Activated CD4-positive, alpha-beta T cell treated with anti-CD3 and anti-CD28 coated beads for 36 hours (primary cell): ENCODE results near the gene TNFSF8. TPM values are rescaled to one million over a fixed set of nuclear protein-coding genes. Genes with fewer than 3 reads are reported as not detected.
A peak's percentile ranks its signal among the peaks of the same experiment; 100 is the strongest.

Experiments
- ATAC-seq: fragments of 200-7000 bp; cut with Tn5 transposase; one replicate; pipeline ENCODE4 v1.10.0; 2021; ENCODE audit warnings: mild to moderate bottlenecking, moderate library complexity
- CTCF ChIA-PET: fragments of 350-600 bp; sonication (Branson Sonifier 250); formaldehyde crosslinking; loops from one replicate; lab custom pipeline; 2021; ENCODE audit warnings: antibody characterized with exemption; lab: Charles Lee
- POLR2A ChIA-PET: fragments of 350-600 bp; sonication (Branson Sonifier 250); formaldehyde crosslinking; loops from one replicate; lab custom pipeline; 2021; ENCODE audit warnings: antibody characterized with exemption, inconsistent platforms; lab: Charles Lee
- DNase-seq: peaks from one replicate; pipeline ENCODE4 v3.0.0-alpha.2; 2020
- H3K27ac Mint-ChIP-seq: one replicate; pipeline ENCODE4 v1.8.0; 2021; ENCODE audit warnings: mixed read lengths
- H3K27me3 Mint-ChIP-seq: one replicate; pipeline ENCODE4 v1.8.0; 2021; ENCODE audit warnings: mixed read lengths
- H3K36me3 Mint-ChIP-seq: one replicate; pipeline ENCODE4 v1.8.0; 2021; ENCODE audit warnings: low read depth, mixed read lengths
- H3K4me1 Mint-ChIP-seq: one replicate; pipeline ENCODE4 v1.8.0; 2021; ENCODE audit warnings: mixed read lengths
- H3K4me3 Mint-ChIP-seq: one replicate; pipeline ENCODE4 v1.8.0; 2021; ENCODE audit warnings: mild to moderate bottlenecking, moderate library complexity, mixed read lengths
- H3K9me3 Mint-ChIP-seq: one replicate; pipeline ENCODE4 v1.8.0; 2021; ENCODE audit warnings: low read depth, mixed read lengths
- intact Hi-C, 2 experiments: fragments of 100-400 bp; cut with DNase I in 1 of 2; cut with micrococcal nuclease in 1 of 2; formaldehyde crosslinking; loops; one replicate each; pipeline versions ENCODE4 v1.14.2 to v1.15.1; 2022 to 2024; cut with DNase I, micrococcal nuclease
- total RNA-seq, 2 experiments: library from RNA; stranded (reverse); gene quantifications; one replicate each; pipeline ENCODE4 v1.2.3, GENCODE V29; 2021

Gene TNFSF8
- total RNA-seq, 2 experiments from 2014 or later = 42.3 to 48.2 TPM

GRCh38 chr9:114883709-114884108 lies 46.7 kb downstream of the TNFSF8 start:
- H3K4me1 Mint-ChIP-seq = peaks cover 13% of the 10 kb centered on the region
- POLR2A ChIA-PET = no interaction called here
- CTCF ChIA-PET = no interaction called here
- DNase-seq (no peak), ATAC-seq (peak; percentile 60)
- H3K27me3 Mint-ChIP-seq = no peaks in the 10 kb centered on the region
- H3K27ac Mint-ChIP-seq = no peak overlapping the region
- H3K9me3 Mint-ChIP-seq = peaks cover 8% of the 10 kb centered on the region
- no peak overlapping the region for H3K4me3 Mint-ChIP-seq
- intact Hi-C loops = no loop called here
- peaks cover 10% of the 10 kb centered on the region for H3K36me3 Mint-ChIP-seq

- ChIA-PET CTCF (interaction anchor here (0.9 kb wide), 1 partner anchor 8 kb away, joined by 3 read pairs; no protein-coding TSS in a partner anchor), POLR2A (no interaction called here)
- Mint-ChIP-seq H3K27ac (no peak overlapping the region), H3K9me3 (peaks cover 16% of the 10 kb centered on the region), H3K4me1 (peaks cover 9% of the 10 kb centered on the region), H3K27me3 (no peaks in the 10 kb centered on the region), H3K36me3 (peaks cover 20% of the 10 kb centered on the region), H3K4me3 (no peak overlapping the region)
- intact Hi-C loops = no loop called here
- no peak for ATAC-seq
- no peak for DNase-seq
Measured at GRCh38 chr9:114880291-114880745, 50.1 kb downstream of the TNFSF8 start.

- CTCF ChIA-PET = interaction anchor here (0.6 kb wide), 1 partner anchor 74 kb away, joined by 3 read pairs; the partner anchor contains the start of gene TNFSF15
- H3K36me3 Mint-ChIP-seq = peaks cover 18% of the 10 kb centered on the region
- no peak overlapping the region for H3K4me3 Mint-ChIP-seq
- POLR2A ChIA-PET = no interaction called here
- H3K4me1 Mint-ChIP-seq = peaks cover 9% of the 10 kb centered on the region
- intact Hi-C loops = no loop called here
- DNase-seq = no peak
- no peak for ATAC-seq
- no peak overlapping the region for H3K27ac Mint-ChIP-seq
- peaks cover 22% of the 10 kb centered on the region for H3K9me3 Mint-ChIP-seq
- H3K27me3 Mint-ChIP-seq = no peaks in the 10 kb centered on the region
Measured at GRCh38 chr9:114878879-114879564, 51.4 kb downstream of the TNFSF8 start.

- CTCF ChIA-PET = interaction anchor here (0.7 kb wide), 1 partner anchor 20 kb away, joined by 3 read pairs; no protein-coding TSS in a partner anchor
Measured at GRCh38 chr9:114869845-114870244, 60.5 kb downstream of the TNFSF8 start.

GRCh38 chr9:114869378-114869777 lies 61.0 kb downstream of the TNFSF8 start:
- CTCF ChIA-PET = interaction anchor here (0.6 kb wide), 1 partner anchor 54 kb away, joined by 4 read pairs; no protein-coding TSS in a partner anchor
- intact Hi-C loops = no loop called here
- Mint-ChIP-seq H3K36me3 (peaks cover 20% of the 10 kb centered on the region), H3K4me3 (no peak overlapping the region), H3K27me3 (no peaks in the 10 kb centered on the region), H3K27ac (no peak overlapping the region), H3K4me1 (peaks cover 20% of the 10 kb centered on the region), H3K9me3 (peaks cover 27% of the 10 kb centered on the region)
- POLR2A ChIA-PET = no interaction called here
- no peak for DNase-seq
- no peak for ATAC-seq

More at GRCh38 chr9:114869845-114870244, 60.5 kb downstream of the TNFSF8 start:
- H3K27me3 Mint-ChIP-seq = no peaks in the 10 kb centered on the region
- peaks cover 31% of the 10 kb centered on the region for H3K9me3 Mint-ChIP-seq
- ATAC-seq (no peak), DNase-seq (peak; percentile 23)
- intact Hi-C loops = no loop called here
- H3K36me3 Mint-ChIP-seq = peaks cover 20% of the 10 kb centered on the region
- peak overlapping the region; percentile 13 for H3K27ac Mint-ChIP-seq
- POLR2A ChIA-PET = no interaction called here
- peaks cover 20% of the 10 kb centered on the region for H3K4me1 Mint-ChIP-seq
- no peak overlapping the region for H3K4me3 Mint-ChIP-seq

GRCh38 chr9:114867327-114867726 lies 63.1 kb downstream of the TNFSF8 start:
- H3K4me1 Mint-ChIP-seq = peaks cover 23% of the 10 kb centered on the region

GRCh38 chr9:114864471-114864870 lies 65.9 kb downstream of the TNFSF8 start:
- intact Hi-C loops = no loop called here
- Mint-ChIP-seq H3K9me3 (peaks cover 8% of the 10 kb centered on the region), H3K4me3 (no peak overlapping the region), H3K27ac (no peak overlapping the region), H3K4me1 (peaks cover 22% of the 10 kb centered on the region), H3K27me3 (no peaks in the 10 kb centered on the region), H3K36me3 (peaks cover 8% of the 10 kb centered on the region)
- ChIA-PET CTCF (interaction anchor here (0.7 kb wide), 1 partner anchor 36 kb away, joined by 3 read pairs; no protein-coding TSS in a partner anchor), POLR2A (no interaction called here)
- ATAC-seq = no peak
- DNase-seq = no peak

More at GRCh38 chr9:114867327-114867726, 63.1 kb downstream of the TNFSF8 start:
- no peak overlapping the region for H3K4me3 Mint-ChIP-seq
- ChIA-PET POLR2A (interaction anchor here (0.8 kb wide), 1 partner anchor 62 kb away, joined by 4 read pairs; no protein-coding TSS in a partner anchor), CTCF (interaction anchor here (1.1 kb wide), 1 partner anchor 147 kb away, joined by 3 read pairs; no protein-coding TSS in a partner anchor)
- H3K27me3 Mint-ChIP-seq = no peaks in the 10 kb centered on the region
- ATAC-seq = no peak
- DNase-seq = no peak
- peaks cover 18% of the 10 kb centered on the region for H3K9me3 Mint-ChIP-seq
- intact Hi-C loops = no loop called here
- H3K27ac Mint-ChIP-seq = no peak overlapping the region
- peaks cover 17% of the 10 kb centered on the region for H3K36me3 Mint-ChIP-seq

- Mint-ChIP-seq H3K27ac (no peak overlapping the region), H3K9me3 (peaks cover 9% of the 10 kb centered on the region), H3K27me3 (peaks cover 3% of the 10 kb centered on the region), H3K4me1 (peaks cover 15% of the 10 kb centered on the region), H3K36me3 (peaks cover 3% of the 10 kb centered on the region), H3K4me3 (no peak overlapping the region)
- ChIA-PET POLR2A (no interaction called here), CTCF (interaction anchor here (1.4 to 1.5 kb wide), 2 partner anchors 30 to 48 kb away, joined by 3 read pairs; no protein-coding TSS in a partner anchor)
- intact Hi-C loops = no loop called here
- ATAC-seq (no peak), DNase-seq (no peak)
Measured at GRCh38 chr9:114861922-114862605, 68.3 kb downstream of the TNFSF8 start.

- H3K4me3 Mint-ChIP-seq = no peak overlapping the region
- H3K36me3 Mint-ChIP-seq = peaks cover 4% of the 10 kb centered on the region
- CTCF ChIA-PET = interaction anchor here (0.9 to 1.5 kb wide), 4 partner anchors 31 to 180 kb away, joined by 3 read pairs; no protein-coding TSS in a partner anchor
- POLR2A ChIA-PET = no interaction called here
- peaks cover 9% of the 10 kb centered on the region for H3K9me3 Mint-ChIP-seq
- no peak for ATAC-seq
- peaks cover 3% of the 10 kb centered on the region for H3K27me3 Mint-ChIP-seq
- no peak overlapping the region for H3K27ac Mint-ChIP-seq
- DNase-seq = no peak
- intact Hi-C loops = no loop called here
- peaks cover 15% of the 10 kb centered on the region for H3K4me1 Mint-ChIP-seq
Measured at GRCh38 chr9:114861273-114861672, 69.1 kb downstream of the TNFSF8 start.

- DNase-seq (no peak), ATAC-seq (peak; percentile 58)
- no peak overlapping the region for H3K27ac Mint-ChIP-seq
- peaks cover 3% of the 10 kb centered on the region for H3K27me3 Mint-ChIP-seq
- peaks cover 4% of the 10 kb centered on the region for H3K36me3 Mint-ChIP-seq
- no peak overlapping the region for H3K4me3 Mint-ChIP-seq
- H3K4me1 Mint-ChIP-seq = peaks cover 15% of the 10 kb centered on the region
- peaks cover 9% of the 10 kb centered on the region for H3K9me3 Mint-ChIP-seq
- CTCF ChIA-PET = interaction anchor here (0.9 to 1.5 kb wide), 3 partner anchors 50 to 179 kb away, joined by 3 read pairs; no protein-coding TSS in a partner anchor
- intact Hi-C loops = no loop called here
- POLR2A ChIA-PET = no interaction called here
Measured at GRCh38 chr9:114860187-114860586, 70.2 kb downstream of the TNFSF8 start.

- peaks cover 3% of the 10 kb centered on the region for H3K36me3 Mint-ChIP-seq
- no peak overlapping the region for H3K4me3 Mint-ChIP-seq
- CTCF ChIA-PET = no interaction called here
- H3K4me1 Mint-ChIP-seq = peaks cover 12% of the 10 kb centered on the region
- ATAC-seq (no peak), DNase-seq (no peak)
- H3K9me3 Mint-ChIP-seq = peaks cover 9% of the 10 kb centered on the region
- no peak overlapping the region for H3K27ac Mint-ChIP-seq
- POLR2A ChIA-PET = no interaction called here
- peaks cover 3% of the 10 kb centered on the region for H3K27me3 Mint-ChIP-seq
- intact Hi-C loops = no loop called here
Measured at GRCh38 chr9:114856942-114857315, 73.5 kb downstream of the TNFSF8 start.
